K562 (cell line): ENCODE measurements around the gene CHRM4. TPM values are rescaled to one million over a fixed set of nuclear protein-coding genes. Genes with fewer than 3 reads are reported as not detected.

ENCODE experiments used
- ATF2 ChIP-seq: sonication (generic); formaldehyde crosslinking; IDR thresholded peaks from 2 replicates; pipeline ENCODE4 v1.8.1; 2022; ENCODE audit warnings: missing genetic modification reagents
- KDM5B ChIP-seq: fragments of 200-600 bp; sonication (generic); IDR thresholded peaks from 2 replicates; pipeline ENCODE4 v1.6.1; 2012; ENCODE audit warnings: low read depth, mild to moderate bottlenecking, moderate library complexity, low read length, control low read depth, inconsistent platforms; ENCODE audit not compliant: insufficient replicate concordance
- POLR2AphosphoS2 ChIP-seq: IDR thresholded peaks from 2 replicates; pipeline ENCODE4 v1.6.1; 2012; ENCODE audit warnings: low read length, improper control_type of control experiment
- ZFP30 ChIP-seq: fragments of 250-450 bp; sonication (Bioruptor Pico); IDR thresholded peaks from 2 replicates; pipeline ENCODE4 v1.8.0; 2022; ENCODE audit warnings: moderate library complexity, mild to moderate bottlenecking, inconsistent platforms, borderline replicate concordance
- ZNF395 ChIP-seq: fragments of 200-800 bp; sonication (Bioruptor generic); IDR thresholded peaks from 2 replicates; pipeline ENCODE4 v1.6.1; 2017; ENCODE audit warnings: missing genetic modification characterization, missing compliant biosample characterization
- polyA plus RNA-seq, 8 experiments: library from polyadenylated mRNA; depleted of rRNA in 4 of 8; stranded (reverse) in 5 of 8; unstranded in 3 of 8; fragments of >200 nt; fragmentation: Nextera tagmentation in 2 of 8; fragmentation: Illumina TruSeq in 1 of 8; extraction: Ambion mirVana in 2 of 8; extraction: Trizol in 1 of 8; gene quantifications; 2 replicates each; pipeline versions ENCODE4 v1.2.1 to v1.2.3, GENCODE V29; 2011 to 2014; ENCODE audit warnings: inconsistent platforms in 1 of 8, missing spikeins in 1 of 8
- total RNA-seq, 7 experiments: library from RNA; depleted of rRNA in 6 of 7; stranded (reverse); fragments of >200 nt in 6 of 7; fragmentation: Illumina TruSeq in 2 of 7; extraction: Trizol in 2 of 7; gene quantifications; 2 replicates each; pipeline versions ENCODE4 v1.2.1 to v1.2.3, GENCODE V29; 2011 to 2021; ENCODE audit warnings: low replicate concordance in 1 of 7
- TF ChIP-seq, protein P1 (sequence below), 3 experiments: fragments of 200-800 bp in 1 of 3; fragments of 250-450 bp in 1 of 3; fragments of 450-650 bp in 1 of 3; sonication (Bioruptor Pico) in 1 of 3; sonication (Bioruptor generic) in 1 of 3; formaldehyde crosslinking in 1 of 3; IDR thresholded peaks; 2 replicates each; pipeline versions ENCODE4 v1.6.1 to v1.8.0; 2016 to 2022; ENCODE audit warnings: mild to moderate bottlenecking in 2 of 3, missing genetic modification characterization in 2 of 3, missing compliant biosample characterization in 1 of 3, moderate library complexity in 1 of 3
- TF ChIP-seq, protein P2 (sequence below): sonication (generic); formaldehyde crosslinking; IDR thresholded peaks from 2 replicates; pipeline ENCODE4 v1.8.1; 2023; ENCODE audit warnings: mild to moderate bottlenecking, missing genetic modification reagents

The CHRM4 gene
- total and polyA plus RNA-seq, 9 of the 15 experiments (the other 6 are each of a cell fraction or from before 2014, with no cell fraction given) = 0.22 to 1.3 (median 0.40) TPM; not detected in 2

DNA sequence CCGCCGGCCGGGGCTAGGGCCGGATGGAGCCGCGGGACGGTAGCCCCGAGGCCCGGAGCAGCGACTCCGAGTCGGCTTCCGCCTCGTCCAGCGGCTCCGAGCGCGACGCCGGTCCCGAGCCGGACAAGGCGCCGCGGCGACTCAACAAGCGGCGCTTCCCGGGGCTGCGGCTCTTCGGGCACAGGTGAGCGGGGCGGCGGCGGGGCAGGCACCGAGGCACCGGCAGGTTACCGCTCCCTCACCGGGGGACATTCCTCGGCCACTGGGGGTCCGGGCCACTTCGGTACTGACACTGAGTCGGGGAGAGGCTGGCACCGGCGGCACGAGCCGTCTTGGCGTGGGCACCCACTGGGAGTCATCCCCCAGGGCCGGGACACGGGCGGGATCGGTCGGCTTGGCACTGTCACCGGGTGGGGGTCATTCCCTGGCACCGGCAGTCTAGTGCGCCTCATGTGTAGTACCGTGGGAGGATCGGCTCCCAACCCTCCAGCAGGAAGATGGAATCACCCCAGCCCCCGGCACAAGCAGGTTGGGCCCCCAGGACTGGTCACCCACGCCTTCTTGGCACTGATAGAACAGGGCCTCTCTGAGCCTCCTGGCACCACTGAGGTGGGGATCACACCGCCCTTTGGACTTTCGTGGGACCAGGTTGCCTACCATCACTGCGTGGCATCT is 43.8 kb downstream of the CHRM4 start (continued):
- 0 out of 2 replicates have a peak, but pooled peaks have one; percentile 43 for TF ChIP-seq ZNF395 (CRISPR knock-in tag)
- no peak for TF ChIP-seq ATF2 (CRISPR knock-in tag)
- TF ChIP-seq POLR2AphosphoS2 = no peak
- TF ChIP-seq ZFP30 (CRISPR knock-in tag) = no peak
- TF ChIP-seq KDM5B = peak; percentile 24
- TF ChIP-seq, protein P1, sequence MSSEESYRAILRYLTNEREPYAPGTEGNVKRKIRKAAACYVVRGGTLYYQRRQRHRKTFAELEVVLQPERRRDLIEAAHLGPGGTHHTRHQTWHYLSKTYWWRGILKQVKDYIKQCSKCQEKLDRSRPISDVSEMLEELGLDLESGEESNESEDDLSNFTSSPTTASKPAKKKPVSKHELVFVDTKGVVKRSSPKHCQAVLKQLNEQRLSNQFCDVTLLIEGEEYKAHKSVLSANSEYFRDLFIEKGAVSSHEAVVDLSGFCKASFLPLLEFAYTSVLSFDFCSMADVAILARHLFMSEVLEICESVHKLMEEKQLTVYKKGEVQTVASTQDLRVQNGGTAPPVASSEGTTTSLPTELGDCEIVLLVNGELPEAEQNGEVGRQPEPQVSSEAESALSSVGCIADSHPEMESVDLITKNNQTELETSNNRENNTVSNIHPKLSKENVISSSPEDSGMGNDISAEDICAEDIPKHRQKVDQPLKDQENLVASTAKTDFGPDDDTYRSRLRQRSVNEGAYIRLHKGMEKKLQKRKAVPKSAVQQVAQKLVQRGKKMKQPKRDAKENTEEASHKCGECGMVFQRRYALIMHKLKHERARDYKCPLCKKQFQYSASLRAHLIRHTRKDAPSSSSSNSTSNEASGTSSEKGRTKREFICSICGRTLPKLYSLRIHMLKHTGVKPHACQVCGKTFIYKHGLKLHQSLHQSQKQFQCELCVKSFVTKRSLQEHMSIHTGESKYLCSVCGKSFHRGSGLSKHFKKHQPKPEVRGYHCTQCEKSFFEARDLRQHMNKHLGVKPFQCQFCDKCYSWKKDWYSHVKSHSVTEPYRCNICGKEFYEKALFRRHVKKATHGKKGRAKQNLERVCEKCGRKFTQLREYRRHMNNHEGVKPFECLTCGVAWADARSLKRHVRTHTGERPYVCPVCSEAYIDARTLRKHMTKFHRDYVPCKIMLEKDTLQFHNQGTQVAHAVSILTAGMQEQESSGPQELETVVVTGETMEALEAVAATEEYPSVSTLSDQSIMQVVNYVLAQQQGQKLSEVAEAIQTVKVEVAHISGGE (CRISPR knock-in tag; IDR thresholded peaks at IDR 0.05) = 0 out of 6 replicates have a peak, but pooled peaks of 1 of the 3 experiments have one; percentile 25
- TF ChIP-seq, protein P2, sequence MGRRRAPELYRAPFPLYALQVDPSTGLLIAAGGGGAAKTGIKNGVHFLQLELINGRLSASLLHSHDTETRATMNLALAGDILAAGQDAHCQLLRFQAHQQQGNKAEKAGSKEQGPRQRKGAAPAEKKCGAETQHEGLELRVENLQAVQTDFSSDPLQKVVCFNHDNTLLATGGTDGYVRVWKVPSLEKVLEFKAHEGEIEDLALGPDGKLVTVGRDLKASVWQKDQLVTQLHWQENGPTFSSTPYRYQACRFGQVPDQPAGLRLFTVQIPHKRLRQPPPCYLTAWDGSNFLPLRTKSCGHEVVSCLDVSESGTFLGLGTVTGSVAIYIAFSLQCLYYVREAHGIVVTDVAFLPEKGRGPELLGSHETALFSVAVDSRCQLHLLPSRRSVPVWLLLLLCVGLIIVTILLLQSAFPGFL (CRISPR knock-in tag) = no peak
